ENCODE measurements around the gene GNG7. TPM values are rescaled to one million over a fixed set of nuclear protein-coding genes. Genes with fewer than 3 reads are reported as not detected.

GNG7 gene
- total and polyA plus RNA-seq, 8 donors: 4.0 to 8.8 (median 6.0) TPM

- peak overlapping the region in 1 of 4 donors; percentile 12 for H3K4me3 ChIP-seq
- H3K9me3 ChIP-seq: no peaks in the 10 kb centered on the region
Observed at GRCh38 chr19:2634228-2634951, 68.1 kb downstream of the GNG7 start.

GRCh38 chr19:2633693-2634075, 68.8 kb downstream of the GNG7 start:
- intact Hi-C loops (cut with DNase I): no loop called here
- no peaks in the 10 kb centered on the region for H3K27me3 ChIP-seq
- DNase-seq (no peak), ATAC-seq (no peak), FAIRE-seq (no peak)
- no peak overlapping the region for H3K27ac ChIP-seq
- H3K4me3 ChIP-seq: no peak overlapping the region
- peaks cover 0 to 5% (median 0%) of the 10 kb centered on the region in 3 donors for H3K4me1 ChIP-seq
- WGBS, 2 donors: 82 to 85% methylated on average over 12 of the region's 12 CpGs
- no peaks in the 10 kb centered on the region for H3K36me3 ChIP-seq
- TF ChIP-seq, protein P1, sequence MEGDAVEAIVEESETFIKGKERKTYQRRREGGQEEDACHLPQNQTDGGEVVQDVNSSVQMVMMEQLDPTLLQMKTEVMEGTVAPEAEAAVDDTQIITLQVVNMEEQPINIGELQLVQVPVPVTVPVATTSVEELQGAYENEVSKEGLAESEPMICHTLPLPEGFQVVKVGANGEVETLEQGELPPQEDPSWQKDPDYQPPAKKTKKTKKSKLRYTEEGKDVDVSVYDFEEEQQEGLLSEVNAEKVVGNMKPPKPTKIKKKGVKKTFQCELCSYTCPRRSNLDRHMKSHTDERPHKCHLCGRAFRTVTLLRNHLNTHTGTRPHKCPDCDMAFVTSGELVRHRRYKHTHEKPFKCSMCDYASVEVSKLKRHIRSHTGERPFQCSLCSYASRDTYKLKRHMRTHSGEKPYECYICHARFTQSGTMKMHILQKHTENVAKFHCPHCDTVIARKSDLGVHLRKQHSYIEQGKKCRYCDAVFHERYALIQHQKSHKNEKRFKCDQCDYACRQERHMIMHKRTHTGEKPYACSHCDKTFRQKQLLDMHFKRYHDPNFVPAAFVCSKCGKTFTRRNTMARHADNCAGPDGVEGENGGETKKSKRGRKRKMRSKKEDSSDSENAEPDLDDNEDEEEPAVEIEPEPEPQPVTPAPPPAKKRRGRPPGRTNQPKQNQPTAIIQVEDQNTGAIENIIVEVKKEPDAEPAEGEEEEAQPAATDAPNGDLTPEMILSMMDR (IDR thresholded peaks at IDR 0.05): no peak
- no peaks in the 10 kb centered on the region for H3K9me3 ChIP-seq

More at GRCh38 chr19:2634228-2634951, 68.1 kb downstream of the GNG7 start:
- WGBS, 2 donors: 29 to 31% methylated on average over 28 of the region's 28 CpGs
- peak overlapping the region; percentile 7 to 49 (median 34) for H3K27ac ChIP-seq
- DNase-seq (peak in 1 of 6 donors; percentile 58), FAIRE-seq (no peak), ATAC-seq (peak; percentile 5 to 69 (median 51))
- TF ChIP-seq, protein P1 (IDR thresholded peaks at IDR 0.05): no peak
- H3K36me3 ChIP-seq: no peaks in the 10 kb centered on the region
- no peaks in the 10 kb centered on the region for H3K27me3 ChIP-seq
- intact Hi-C loops (cut with DNase I): no loop called here
- peaks cover 0 to 7% (median 0%) of the 10 kb centered on the region in 3 donors for H3K4me1 ChIP-seq

DNA sequence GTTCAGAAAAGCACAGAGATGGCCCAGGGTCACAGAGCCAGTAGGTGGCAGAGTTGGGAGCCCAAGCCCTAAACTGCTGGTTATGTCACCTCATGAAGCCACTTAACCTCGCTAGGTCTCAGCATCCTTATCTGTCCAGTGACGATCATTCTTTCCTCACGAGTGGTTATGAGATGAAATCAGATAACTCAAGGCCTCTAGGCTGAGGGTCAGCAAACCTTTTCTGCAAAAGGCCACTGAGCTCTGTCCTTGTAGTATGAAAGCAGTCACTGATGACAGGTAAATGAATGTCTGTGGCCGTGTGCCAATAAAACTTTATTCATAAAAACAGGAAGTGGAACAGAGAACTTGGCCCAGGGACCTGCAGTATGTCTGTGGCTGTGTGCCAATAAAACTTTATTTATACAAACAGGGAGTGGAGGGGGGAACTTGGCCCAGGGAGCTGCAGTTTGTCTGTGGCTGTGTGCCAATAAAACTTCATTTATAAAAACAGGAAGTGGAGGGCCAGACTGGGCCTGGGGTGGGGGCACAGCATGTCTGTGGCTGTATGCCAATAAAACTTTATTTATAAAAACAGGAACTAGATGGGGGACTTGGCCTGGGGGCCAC, 71.2 kb downstream of the GNG7 start:
- H3K27ac ChIP-seq: no peak overlapping the region
- DNase-seq (no peak), FAIRE-seq (no peak), ATAC-seq (no peak)
- no peaks in the 10 kb centered on the region for H3K27me3 ChIP-seq
- intact Hi-C loops (cut with DNase I): no loop called here
- whole genome bisulfite sequencing, 2 donors: 89 to 95% methylated on average over 4 of the region's 4 CpGs
- H3K36me3 ChIP-seq: no peaks in the 10 kb centered on the region
- H3K4me1 ChIP-seq: peaks cover 0 to 19% (median 3%) of the 10 kb centered on the region in 3 donors
- TF ChIP-seq, protein P1 (IDR thresholded peaks at IDR 0.05): no peak
- H3K4me3 ChIP-seq: no peak overlapping the region
- no peaks in the 10 kb centered on the region for H3K9me3 ChIP-seq

DNA sequence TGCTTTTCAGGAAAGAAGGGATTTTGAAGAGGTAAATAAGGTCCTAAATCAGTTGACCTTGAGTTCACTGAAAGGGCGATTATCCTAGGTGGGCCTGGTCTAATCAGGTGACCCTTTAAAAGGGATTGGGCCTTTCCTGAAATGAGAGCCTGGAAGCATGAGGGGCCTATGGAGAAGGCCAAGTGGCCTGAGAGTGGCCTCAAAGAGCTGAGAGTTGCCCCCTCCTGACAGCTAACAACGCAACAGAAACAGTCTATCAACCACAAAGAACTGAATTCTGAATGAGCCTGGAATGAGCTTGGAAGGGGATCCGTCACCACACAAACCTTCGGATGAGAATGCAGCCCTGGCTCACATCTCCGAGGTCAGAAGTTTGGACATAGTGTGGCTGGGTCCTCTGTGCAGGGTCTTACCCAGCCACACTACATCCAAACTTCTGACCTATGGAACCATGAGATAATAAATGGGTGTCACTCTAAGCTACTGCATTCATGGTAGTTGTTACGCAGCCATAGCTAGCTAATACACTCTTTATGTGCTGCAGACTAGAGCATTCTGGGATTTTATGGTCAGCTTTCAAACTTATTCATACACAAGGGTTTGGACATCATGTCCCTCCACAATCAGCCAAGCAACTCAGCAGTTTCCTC, 72.0 kb downstream of the GNG7 start:
- FAIRE-seq: no peak
- Histone ChIP-seq H3K4me3 (no peak overlapping the region), H3K27me3 (no peaks in the 10 kb centered on the region), H3K27ac (peak overlapping the region in 1 of 4 donors; percentile 52), H3K9me3 (no peaks in the 10 kb centered on the region), H3K36me3 (no peaks in the 10 kb centered on the region), H3K4me1 (peaks cover 0 to 19% (median 3%) of the 10 kb centered on the region in 3 donors)
- WGBS, 2 donors: 94 to 95% methylated on average over 6 of the region's 6 CpGs
- intact Hi-C loops (cut with DNase I): no loop called here
- no peak for DNase-seq
- no peak for ATAC-seq
- TF ChIP-seq, protein P1 (IDR thresholded peaks at IDR 0.05): no peak

All from pancreas (tissue), 10 donors.